ENCODE measurements around the gene PDILT.

The PDILT gene

GRCh38 chr16:20332411-20332810 is 72.1 kb downstream of the PDILT start:
- FAIRE-seq (no peak), DNase-seq (ENCODE audit: insufficient read length, low spot score) (no peak)
- TF ChIP-seq, protein P1, sequence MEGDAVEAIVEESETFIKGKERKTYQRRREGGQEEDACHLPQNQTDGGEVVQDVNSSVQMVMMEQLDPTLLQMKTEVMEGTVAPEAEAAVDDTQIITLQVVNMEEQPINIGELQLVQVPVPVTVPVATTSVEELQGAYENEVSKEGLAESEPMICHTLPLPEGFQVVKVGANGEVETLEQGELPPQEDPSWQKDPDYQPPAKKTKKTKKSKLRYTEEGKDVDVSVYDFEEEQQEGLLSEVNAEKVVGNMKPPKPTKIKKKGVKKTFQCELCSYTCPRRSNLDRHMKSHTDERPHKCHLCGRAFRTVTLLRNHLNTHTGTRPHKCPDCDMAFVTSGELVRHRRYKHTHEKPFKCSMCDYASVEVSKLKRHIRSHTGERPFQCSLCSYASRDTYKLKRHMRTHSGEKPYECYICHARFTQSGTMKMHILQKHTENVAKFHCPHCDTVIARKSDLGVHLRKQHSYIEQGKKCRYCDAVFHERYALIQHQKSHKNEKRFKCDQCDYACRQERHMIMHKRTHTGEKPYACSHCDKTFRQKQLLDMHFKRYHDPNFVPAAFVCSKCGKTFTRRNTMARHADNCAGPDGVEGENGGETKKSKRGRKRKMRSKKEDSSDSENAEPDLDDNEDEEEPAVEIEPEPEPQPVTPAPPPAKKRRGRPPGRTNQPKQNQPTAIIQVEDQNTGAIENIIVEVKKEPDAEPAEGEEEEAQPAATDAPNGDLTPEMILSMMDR (IDR thresholded peaks at IDR 0.05; ENCODE audit: insufficient read depth, missing control alignments) = no peak

DNA sequence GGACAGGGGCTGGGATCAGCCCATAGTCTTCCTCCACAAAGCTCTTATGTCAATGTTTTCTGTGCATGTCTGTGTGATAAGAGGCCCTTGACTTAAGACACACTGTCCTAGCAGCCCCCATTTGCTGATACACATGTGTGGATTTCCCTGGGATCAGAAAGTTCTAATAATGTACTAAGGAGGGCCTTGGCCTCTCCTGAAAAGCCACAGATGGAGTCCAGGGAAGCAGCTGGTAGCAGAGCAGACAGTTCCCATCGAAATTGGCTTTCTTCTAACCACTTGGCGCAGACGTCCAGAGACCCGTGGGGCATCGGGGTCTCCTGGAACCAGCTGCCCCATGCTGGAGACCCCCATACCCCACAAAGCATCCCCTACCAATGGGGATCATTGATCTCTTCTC is 72.9 kb downstream of the PDILT start:
- TF ChIP-seq, protein P1 (IDR thresholded peaks at IDR 0.05; ENCODE audit: insufficient read depth, missing control alignments) = no peak
- no peak for FAIRE-seq
- no peak for DNase-seq (ENCODE audit: insufficient read length, low spot score)

- DNase-seq (ENCODE audit: insufficient read length, low spot score) (no peak), FAIRE-seq (no peak)
- TF ChIP-seq, protein P1 (IDR thresholded peaks at IDR 0.05; ENCODE audit: insufficient read depth, missing control alignments) = no peak
Measured at GRCh38 chr16:20329392-20330138, 75.0 kb downstream of the PDILT start.

GRCh38 chr16:20327444-20328041 is 77.0 kb downstream of the PDILT start, which contains the start of gene GP2:
Gene GP2, minus strand, starts transcription at chr16:20327513. Its CDS starts 1,082 bp downstream, at chr16:20326431.
- TF ChIP-seq, protein P1 (IDR thresholded peaks at IDR 0.05; ENCODE audit: insufficient read depth, missing control alignments) = no peak
- DNase-seq (ENCODE audit: insufficient read length, low spot score) = no peak
- FAIRE-seq = no peak

DNA sequence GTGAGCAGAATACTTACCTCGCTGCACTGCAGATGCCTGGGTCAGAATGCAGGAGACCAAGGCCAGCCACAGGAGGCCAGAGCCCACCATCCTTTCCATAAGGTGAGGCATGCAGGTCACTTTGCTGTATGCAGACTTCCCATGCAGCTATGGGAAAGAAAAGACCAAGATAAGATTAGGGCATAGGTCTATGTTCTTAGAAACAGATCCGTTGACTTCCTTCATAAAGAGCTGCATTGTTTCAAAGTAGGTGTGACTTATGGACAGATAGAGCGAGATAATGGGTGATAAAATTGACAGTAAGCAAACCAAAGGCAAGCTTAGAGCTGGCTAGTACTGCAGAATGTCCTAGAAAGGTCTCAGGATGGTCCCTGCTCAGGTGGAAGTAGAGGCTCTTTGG is 78.2 kb downstream of the PDILT start:
- no peak for FAIRE-seq
- TF ChIP-seq, protein P1 (IDR thresholded peaks at IDR 0.05; ENCODE audit: insufficient read depth, missing control alignments) = no peak

GRCh38 chr16:20325005-20325404 is 79.5 kb downstream of the PDILT start:
- FAIRE-seq = no peak
- no peak for DNase-seq (ENCODE audit: insufficient read length, low spot score)
- TF ChIP-seq, protein P1 (IDR thresholded peaks at IDR 0.05; ENCODE audit: insufficient read depth, missing control alignments) = no peak

More for the DNA sequence above, 78.2 kb downstream of the PDILT start:
- DNase-seq (ENCODE audit: insufficient read length, low spot score) = no peak

DNA sequence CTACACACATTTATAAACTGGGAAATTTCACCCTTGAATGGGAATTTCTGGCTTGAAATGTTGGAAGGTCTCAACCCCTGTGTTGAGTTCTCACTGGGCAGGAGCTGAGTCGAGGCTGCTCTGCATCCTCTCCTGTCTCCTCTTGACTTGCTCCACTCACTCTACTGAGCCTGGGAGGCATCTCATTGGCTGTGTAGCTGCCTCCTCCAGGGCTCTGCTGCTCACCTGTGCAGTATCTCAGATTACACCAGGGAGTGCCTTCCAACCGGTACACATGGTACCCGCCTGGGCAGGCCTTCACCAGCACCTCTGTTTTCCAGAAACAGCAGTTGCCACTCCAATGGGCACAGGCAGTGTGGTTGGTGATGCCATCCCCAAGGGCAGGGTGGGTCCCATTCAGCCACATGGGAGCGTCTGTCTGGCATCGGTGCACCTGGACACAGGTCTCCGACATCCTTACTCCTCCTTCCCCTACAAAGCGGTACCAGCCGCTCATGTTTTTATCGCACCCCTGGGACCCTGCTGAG is 80.9 kb downstream of the PDILT start:
- FAIRE-seq (no peak), DNase-seq (ENCODE audit: insufficient read length, low spot score) (no peak)
- TF ChIP-seq, protein P1 (IDR thresholded peaks at IDR 0.05; ENCODE audit: insufficient read depth, missing control alignments) = no peak

Measured in D721Med (cell line).